GM19397 (cell line): ENCODE data around the gene THAP6.
"Not testable (repeated sequence)": the region's sequence is repeated elsewhere in the genome, so short reads cannot be mapped to it uniquely, and the experiment has no call there.

Experiments used
- ATAC-seq: cut with Tn5 transposase; IDR thresholded peaks from one replicate; pipeline ENCODE4 v1.9.1; 2021; ENCODE audit warnings: mild to moderate bottlenecking, moderate library complexity; ENCODE audit not compliant: unreplicated experiment

The THAP6 gene

DNA sequence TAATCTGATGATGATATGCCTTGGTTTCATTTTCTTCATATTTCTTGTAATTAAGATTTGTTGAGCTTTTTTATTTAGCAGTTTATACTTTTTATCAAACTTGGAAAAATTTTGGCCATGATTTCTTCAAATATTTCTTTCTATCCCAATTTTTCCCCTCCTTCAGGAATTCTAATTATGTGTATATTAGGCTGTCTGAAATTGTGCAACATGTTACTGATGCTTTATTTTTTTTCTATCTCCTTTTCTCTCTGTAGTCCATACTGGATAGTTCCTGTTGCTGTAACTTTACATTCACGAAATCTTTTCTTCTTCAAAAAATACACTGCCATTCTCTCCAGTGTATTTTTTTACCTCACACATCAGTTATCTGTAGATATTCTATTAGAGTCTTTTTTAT, 10.8 kb downstream of the THAP6 start:
- no peak for ATAC-seq

- ATAC-seq, result no peak
Measured at GRCh38 chr4:75525910-75526309, 11.6 kb downstream of the THAP6 start.

DNA sequence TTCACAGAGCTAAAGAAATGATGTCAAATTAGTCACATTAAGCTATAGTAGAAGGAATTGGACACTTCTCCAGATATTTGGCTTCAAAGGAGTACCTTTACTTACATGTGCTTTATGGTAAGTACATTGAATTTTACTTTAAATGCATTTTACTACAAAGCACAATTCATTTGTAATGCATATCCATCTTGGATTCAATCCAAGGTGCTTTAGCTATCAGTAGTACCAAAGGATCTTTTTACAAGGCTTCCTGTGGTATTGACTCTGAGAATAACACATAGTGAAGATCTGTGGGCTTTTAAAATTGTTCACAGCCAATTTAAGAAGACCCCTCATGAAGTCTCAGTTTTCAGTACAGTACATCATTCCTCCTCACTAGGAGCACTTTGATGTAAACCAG, 13.2 kb downstream of the THAP6 start:
- ATAC-seq, result no peak

GRCh38 chr4:75530556-75531322, 16.5 kb downstream of the THAP6 start:
- ATAC-seq, result no peak

DNA sequence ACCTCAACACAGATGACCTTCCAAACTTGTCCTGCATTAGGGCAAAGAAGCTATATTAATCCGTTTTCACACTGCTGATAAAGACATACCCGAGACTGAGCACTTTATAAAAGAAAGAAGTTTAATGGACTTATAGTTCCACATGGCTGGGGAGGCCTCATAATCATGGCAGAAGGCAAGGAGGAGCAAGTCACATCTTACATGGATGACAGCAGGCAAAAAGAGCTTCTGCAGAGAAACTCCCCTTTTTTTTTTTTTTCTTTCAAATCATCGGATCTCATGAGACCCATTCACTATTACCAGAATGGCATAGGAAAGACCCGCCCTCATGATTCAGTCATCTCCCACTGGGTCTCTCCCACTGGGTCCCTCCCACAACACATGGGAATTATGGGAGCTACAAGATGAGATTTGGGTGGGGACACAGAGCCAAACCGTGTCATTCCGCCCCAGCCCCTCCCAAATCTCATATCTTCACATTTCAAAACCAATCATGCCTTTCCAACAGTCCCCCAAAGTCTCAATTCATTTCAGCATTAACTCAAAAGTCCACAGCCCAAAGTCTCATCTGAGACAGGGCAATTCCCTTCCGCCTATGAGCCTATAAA, 17.4 kb downstream of the THAP6 start:
- ATAC-seq, result not testable (repeated sequence)

GRCh38 chr4:75533339-75533887, 19.1 kb downstream of the THAP6 start:
- not testable (repeated sequence) for ATAC-seq

DNA sequence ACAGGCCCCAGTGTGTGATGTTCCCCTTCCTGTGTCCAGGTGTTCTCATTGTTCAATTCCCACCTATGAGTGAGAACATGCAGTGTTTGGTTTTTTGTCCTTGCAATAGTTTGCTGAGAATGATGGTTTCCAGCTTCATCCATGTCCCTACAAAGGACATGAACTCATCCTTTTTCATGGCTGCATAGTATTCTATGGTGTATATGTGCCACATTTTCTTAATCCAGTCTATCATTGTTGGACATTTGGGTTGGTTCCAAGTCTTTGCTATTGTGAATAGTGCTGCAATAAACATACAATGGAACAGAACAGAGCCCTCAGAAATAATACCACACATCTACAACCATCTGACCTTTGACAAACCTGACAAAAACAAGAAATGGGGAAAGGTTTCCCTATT, 19.7 kb downstream of the THAP6 start:
- not testable (repeated sequence) for ATAC-seq

DNA sequence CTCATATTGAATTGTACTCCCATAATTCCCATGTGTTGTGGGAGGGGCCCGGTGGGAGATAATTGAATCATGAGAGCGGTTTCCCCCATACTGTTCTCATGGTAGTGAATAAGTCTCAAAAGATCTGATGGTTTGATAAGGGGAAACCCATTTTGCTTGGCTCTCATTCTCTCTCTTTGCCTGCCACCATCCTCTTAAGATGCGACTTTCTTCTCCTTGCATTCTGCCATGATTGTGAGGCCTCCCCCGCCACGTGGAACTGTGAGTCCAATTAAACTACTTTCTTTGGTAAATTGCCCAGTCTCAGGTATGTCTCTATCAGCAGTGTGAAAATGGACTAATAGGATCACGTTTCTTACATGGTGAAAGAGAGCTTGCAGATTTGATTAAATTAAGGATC, 23.0 kb downstream of the THAP6 start:
- not testable (repeated sequence) for ATAC-seq

GRCh38 chr4:75542824-75543223, 28.6 kb downstream of the THAP6 start:
- no peak for ATAC-seq

GRCh38 chr4:75544220-75544619, 29.9 kb downstream of the THAP6 start:
- not testable (repeated sequence) for ATAC-seq

- no peak for ATAC-seq
Measured at GRCh38 chr4:75544870-75545269, 30.6 kb downstream of the THAP6 start.

DNA sequence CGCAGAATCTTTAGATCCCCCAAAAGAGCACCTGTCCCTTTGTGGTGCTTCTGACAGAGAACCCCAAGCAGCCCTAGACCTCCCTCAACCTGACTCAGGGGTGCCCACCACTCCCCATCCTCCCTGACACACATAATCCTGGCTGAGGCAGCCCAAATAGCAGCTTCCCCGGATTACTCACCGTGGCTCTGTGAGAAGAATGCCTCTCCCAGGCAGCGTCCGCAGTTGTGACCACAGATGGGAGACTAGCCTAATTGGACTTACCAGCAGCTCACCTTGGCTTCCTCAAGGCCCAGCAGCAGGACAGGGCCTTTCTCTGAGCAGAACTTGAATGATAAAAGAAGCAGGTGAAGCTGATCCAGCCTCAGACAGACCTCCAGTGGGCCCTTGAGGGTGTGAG, 31.3 kb downstream of the THAP6 start:
- no peak for ATAC-seq

- no peak for ATAC-seq
Measured at GRCh38 chr4:75547647-75548387, 33.5 kb downstream of the THAP6 start.

- ATAC-seq, result no peak
Measured at GRCh38 chr4:75549019-75549418, 34.7 kb downstream of the THAP6 start.

DNA sequence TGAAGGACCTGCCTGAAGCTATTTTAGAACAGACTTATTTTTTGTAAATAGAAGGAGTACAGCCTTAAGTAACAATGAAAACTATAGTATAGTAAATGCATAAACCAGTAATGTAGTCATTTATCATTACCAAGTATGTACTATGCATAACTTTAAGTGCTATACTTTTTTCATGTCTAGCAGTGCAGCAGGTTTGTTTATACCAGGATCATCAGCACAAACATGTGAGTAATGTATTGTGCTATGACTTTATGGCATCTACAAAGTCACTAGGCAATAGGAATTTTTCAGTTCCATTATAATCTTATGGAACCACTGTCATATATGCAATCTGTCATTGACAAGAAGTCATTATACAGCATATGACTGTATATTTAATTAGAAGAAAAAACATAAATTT, 38.2 kb downstream of the THAP6 start:
- ATAC-seq, result no peak

- peak; percentile 97 for ATAC-seq
Measured at GRCh38 chr4:75555294-75556164, 41.3 kb downstream of the THAP6 start, which contains the start of gene ODAPH. Gene ODAPH (plus strand): TSS chr4:75556066. CDS start chr4:75556083, 17 bp downstream.

DNA sequence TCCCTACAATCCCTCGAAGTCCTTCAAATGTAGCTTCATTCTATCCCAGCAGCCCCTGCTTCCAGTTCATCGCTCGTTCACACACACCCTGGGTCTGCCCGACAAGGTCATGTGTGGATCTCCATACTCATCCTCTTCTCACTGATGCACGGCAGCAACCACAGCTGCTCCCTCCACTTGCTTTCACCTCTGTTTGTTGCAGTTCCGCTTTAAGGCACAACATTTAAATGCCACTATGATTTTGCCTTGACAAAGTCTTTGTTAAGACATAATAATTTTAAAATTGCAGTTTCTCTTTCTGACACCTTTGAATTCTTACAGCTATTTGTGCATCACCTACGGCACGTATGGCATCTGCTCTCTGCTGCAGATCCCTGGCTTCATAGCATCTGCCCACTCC, 43.4 kb downstream of the THAP6 start:
- ATAC-seq, result no peak

- no peak for ATAC-seq
Measured at GRCh38 chr4:75561789-75562188, 47.5 kb downstream of the THAP6 start.

DNA sequence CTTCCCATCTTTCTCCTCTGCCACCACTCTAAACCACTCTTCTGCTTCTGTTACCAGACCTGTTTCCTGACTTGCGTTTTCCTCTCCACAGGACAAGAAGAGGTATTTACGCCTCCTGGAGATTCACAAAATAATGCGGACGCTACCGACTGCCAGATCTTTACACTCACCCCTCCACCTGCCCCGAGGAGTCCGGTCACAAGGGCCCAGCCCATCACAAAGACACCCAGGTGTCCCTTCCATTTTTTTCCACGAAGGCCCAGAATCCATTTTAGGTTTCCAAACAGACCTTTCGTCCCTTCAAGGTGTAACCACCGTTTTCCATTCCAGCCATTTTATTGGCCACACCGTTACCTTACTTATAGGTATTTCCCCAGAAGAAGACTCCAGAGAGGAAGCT, 49.8 kb downstream of the THAP6 start:
- ATAC-seq, result no peak

GRCh38 chr4:75565481-75565880, 51.2 kb downstream of the THAP6 start:
- ATAC-seq, result no peak

DNA sequence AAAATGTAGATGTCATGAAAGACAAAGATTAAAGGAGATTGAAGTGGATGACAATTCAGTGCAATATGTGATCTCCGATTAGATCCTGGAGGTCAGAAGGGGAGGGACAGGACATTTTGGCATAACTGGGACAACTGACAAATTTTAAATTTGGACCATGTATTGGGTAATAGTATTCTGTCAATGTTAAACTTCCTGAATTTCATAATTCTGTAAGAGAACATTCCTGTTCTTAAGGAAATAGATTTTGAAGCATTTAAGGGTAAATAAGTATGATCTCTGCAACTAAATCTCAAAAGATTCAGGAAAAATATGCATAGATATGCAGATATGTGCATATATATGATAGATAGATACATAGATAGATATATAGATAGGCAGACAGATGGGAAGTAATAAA, 52.6 kb downstream of the THAP6 start:
- ATAC-seq, result no peak
